GM18526 (cell line): Measurements from ENCODE around the gene PDLIM5.

ENCODE experiments used
- POLR2A ChIP-seq: IDR thresholded peaks from 3 replicates; pipeline ENCODE4 v1.6.1; 2011; ENCODE audit not compliant: insufficient read length; ENCODE audit errors: extremely low read depth

PDLIM5 gene

DNA sequence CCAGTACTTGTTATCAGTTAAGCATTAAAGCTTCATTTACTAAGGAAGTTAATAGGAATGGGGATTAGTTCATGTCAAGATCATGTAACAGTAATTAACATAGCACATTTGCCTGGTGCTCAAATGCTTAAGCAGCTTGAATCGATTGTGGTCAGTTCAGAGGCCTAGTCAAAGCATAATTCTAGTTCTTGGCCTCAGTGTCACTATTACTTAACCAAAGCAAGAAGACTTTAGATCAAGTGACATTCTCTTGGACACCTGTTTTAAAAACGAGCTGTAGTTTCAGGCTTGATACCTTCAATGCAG lies 190.8 kb downstream of the PDLIM5 start:
- no peak for TF ChIP-seq POLR2A

GRCh38 chr4:94648699-94649098 lies 197.0 kb downstream of the PDLIM5 start:
- TF ChIP-seq POLR2A = no peak

- TF ChIP-seq POLR2A = no peak
Measured at GRCh38 chr4:94649381-94650133, 197.8 kb downstream of the PDLIM5 start.

DNA sequence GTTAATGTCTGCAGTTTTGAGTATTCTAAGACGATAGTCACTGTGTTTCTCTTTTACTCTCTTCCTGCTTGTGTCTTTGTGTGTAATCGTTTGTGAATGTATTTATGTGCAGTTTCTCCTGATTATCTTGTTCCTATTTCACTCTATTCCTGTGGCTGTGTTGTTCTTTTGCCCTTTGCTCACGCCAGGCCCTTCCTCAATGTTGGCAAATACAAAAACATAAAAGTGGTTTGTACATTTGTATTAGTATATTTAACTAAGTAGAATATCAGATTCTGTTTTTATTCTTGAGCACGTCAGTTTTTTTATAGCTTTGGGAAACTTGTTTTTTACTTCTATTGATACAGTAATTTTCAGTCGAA lies 198.4 kb downstream of the PDLIM5 start:
- TF ChIP-seq POLR2A = no peak

DNA sequence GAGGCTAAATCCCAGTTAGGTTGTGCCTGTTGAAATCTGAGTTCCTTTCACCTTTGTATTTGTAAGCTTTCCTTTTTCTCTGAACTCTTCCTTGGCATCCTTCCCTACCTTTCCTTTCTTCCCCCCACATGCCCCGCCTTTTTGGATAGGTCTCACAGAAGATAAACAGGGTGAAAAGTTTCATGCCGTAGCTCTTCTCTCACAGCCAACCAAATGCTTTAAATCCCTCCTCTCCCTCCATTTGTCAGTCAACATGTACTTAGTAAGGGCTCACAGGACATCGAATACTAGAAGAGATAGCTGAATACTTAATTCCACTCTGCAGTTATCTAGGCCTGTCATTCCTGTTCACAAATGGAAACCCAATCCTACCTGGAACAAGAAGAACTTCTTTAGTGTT lies 198.9 kb downstream of the PDLIM5 start:
- TF ChIP-seq POLR2A = no peak

GRCh38 chr4:94653095-94653649 lies 201.4 kb downstream of the PDLIM5 start:
- no peak for TF ChIP-seq POLR2A

DNA sequence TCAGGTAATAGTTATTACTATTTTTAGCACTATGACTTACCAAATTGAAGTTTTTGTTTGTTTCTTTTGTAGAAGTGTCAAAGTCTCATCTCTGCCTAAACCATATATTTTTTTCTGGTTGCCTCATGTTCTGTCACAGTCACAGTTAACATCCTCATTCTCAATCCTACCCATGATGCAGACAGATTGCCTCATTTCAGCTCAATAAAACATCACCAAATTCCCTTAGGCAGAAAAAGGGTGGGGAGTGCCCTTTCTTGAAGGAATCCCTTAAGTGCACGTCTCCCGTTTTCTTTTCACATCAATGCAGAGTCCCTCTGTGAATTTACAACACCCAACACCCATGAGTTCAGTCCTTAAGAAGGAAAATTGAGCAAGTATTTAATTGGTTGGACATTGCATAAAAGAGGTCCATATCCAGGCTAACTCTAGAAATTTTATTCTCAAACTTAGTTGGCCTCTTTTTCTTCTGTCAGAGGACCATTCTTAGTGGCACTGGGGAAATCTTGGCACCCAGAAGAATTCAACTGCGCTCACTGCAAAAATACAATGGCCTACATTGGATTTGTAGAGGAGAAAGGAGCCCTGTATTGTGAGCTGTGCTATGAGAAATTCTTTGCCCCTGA lies 202.4 kb downstream of the PDLIM5 start:
- no peak for TF ChIP-seq POLR2A

- TF ChIP-seq POLR2A = no peak
Measured at GRCh38 chr4:94654714-94655113, 203.0 kb downstream of the PDLIM5 start.

DNA sequence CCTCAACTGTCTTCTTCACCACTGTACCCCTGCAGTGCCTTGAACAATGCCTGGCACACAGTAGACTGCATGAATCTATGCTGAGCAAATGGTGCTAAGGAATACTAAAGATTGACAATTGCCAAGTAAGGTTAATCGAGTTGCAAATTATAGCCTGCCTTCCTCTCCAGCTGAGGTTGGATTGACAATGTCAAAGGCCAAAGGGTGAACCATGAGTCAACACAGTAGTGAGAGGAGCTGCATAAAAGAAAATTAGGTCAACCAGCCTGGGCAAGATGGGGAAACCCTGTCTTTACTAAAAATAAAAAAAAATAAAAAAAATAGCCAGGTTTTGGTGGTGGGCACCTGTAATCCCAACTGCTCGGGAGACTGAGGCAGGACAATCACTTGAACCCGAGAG lies 208.9 kb downstream of the PDLIM5 start:
- TF ChIP-seq POLR2A = no peak

DNA sequence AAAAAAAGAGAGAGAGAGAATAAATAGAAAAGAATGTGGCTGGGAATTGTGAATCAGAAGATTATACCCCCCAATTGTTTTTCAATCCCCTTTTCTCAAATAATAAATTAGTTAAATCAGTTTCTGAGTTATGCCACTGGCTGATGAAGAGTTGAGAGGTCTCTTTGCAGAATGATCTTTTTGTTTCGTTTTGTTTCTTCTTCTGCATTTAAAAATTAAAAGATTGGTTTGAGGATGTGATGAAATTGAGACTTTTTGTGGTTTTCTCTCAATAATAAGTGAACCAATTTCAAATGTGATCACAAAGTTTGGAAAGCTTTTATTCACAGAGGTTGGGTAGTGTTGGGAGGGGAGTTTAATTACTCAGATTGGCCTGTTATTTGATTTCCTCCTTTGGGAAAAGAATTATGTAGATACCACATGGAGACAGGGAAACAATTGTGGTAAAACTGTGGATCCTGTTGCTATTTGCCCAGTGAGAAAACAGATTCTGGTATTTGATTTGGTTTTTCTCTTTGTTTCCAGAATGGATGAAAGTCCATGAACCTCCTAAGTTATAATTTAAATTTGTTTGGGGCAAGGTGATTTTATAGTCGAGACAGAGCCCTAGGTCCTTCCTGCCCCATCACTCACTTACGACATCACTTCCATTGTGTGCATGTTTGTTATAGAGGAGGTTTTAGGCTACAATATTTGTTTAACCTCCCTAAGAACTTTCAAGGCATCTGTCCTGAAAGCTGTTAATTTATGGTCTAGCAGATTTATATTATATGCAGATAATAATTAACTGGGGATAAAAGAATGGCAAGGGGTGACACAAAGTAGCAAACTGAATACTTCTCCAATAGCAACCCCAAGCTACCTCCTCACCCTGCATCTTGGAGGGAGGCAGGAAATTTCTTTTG lies 214.0 kb downstream of the PDLIM5 start:
- no peak for TF ChIP-seq POLR2A

- TF ChIP-seq POLR2A = no peak
Measured at GRCh38 chr4:94668724-94669123, 217.0 kb downstream of the PDLIM5 start.

DNA sequence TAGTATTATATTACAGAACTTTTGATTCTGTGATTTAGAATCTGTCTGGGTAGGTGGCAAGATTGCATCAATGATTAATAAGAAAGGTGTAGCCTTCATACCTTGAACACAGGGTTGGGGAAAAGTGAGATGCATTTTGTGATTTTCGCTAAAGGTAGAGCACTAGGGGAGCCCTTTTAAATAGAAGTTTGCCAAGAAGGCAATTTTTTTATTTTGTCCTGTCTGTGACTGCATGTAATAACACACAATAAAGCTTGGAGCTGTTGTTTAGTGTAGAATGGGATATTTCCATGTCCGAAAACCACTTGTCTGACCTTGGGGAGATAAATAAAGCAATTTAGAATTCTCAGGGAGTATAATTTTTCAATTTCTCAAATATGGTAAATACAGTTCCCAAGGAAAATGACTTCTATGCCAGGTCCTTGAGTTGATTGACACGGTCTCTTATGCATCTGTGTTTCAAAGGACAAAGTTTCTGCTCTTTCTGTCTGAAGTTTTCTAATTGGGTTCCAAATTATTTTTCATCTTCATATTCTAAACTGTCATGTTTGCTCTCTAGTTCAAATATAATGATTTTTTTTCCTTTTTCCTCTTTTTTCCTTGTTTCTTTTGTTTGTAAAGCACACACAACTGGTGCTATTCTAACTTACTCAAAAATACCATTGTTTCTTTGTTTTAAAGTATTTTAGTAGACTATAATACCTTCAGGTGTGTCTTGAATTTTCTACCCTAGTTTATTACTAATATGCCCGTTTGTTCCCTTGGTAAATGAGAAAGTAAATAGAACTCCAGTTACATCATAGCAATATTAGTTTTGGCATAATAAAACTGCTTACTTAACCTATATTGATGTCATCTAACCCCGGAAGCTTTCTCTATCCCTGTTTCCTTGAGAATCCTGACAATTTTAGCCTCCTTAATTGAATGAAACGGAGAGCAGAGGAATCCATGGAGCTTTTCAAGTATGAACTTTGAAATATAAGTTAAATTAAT lies 218.2 kb downstream of the PDLIM5 start:
- TF ChIP-seq POLR2A = no peak

- no peak for TF ChIP-seq POLR2A
Measured at GRCh38 chr4:94671113-94671512, 219.4 kb downstream of the PDLIM5 start.

GRCh38 chr4:94673961-94674360 lies 222.2 kb downstream of the PDLIM5 start:
- no peak for TF ChIP-seq POLR2A

GRCh38 chr4:94676970-94677369 lies 225.2 kb downstream of the PDLIM5 start:
- TF ChIP-seq POLR2A = no peak

- TF ChIP-seq POLR2A = no peak
Measured at GRCh38 chr4:94678896-94679295, 227.2 kb downstream of the PDLIM5 start.
